Measurements from ENCODE around the gene MCM5. TPM values are rescaled to one million over a fixed set of nuclear protein-coding genes. Genes with fewer than 3 reads are reported as not detected.
A peak's percentile ranks its signal among the peaks of the same experiment; 100 is the strongest.

The MCM5 gene
- total RNA-seq, 1 experiment from 2014 or later = 274 TPM

- Histone ChIP-seq H2BK15ac (ENCODE audit: low read depth, low read length) (no peak overlapping the region), H3K23ac (ENCODE audit: insufficient read length, low read depth, low read length) (no peak overlapping the region), H3K79me1 (ENCODE audit: insufficient read depth, low read depth, low read length, poor library complexity, severe bottlenecking) (no peaks in the 10 kb centered on the region), H3K79me2 (ENCODE audit: insufficient read depth, low read length) (no peaks in the 10 kb centered on the region), H3T11ph (ENCODE audit: low read length) (no peak overlapping the region), H3K4me2 (ENCODE audit: insufficient read depth, insufficient read length, low read length) (peak overlapping the region; percentile 87), H2BK120ac (ENCODE audit: low read depth, low read length, poor library complexity, severe bottlenecking) (no peak overlapping the region), H3K56ac (ENCODE audit: insufficient read length, low read depth, low read length) (no peak overlapping the region), H3K27me3 (ENCODE audit: insufficient read depth, low read length) (no peaks in the 10 kb centered on the region), H3K23me2 (ENCODE audit: insufficient read length, low read depth, low read length, poor library complexity, severe bottlenecking) (peaks cover 7% of the 10 kb centered on the region), H4K91ac (ENCODE audit: insufficient read length, low read depth, low read length) (no peak overlapping the region), H2BK12ac (ENCODE audit: insufficient read length, low read depth, low read length) (no peak overlapping the region), H3K9me3 (ENCODE audit: control insufficient read depth, low read depth, low read length) (no peaks in the 10 kb centered on the region), H3K27ac (ENCODE audit: insufficient read length, low read depth, low read length) (no peak overlapping the region), H2AK5ac (ENCODE audit: insufficient read length, low read length) (no peak overlapping the region), H4K20me1 (ENCODE audit: control insufficient read depth, insufficient read depth, insufficient read length) (no peaks in the 10 kb centered on the region), H2BK5ac (ENCODE audit: insufficient read length, low read length) (no peak overlapping the region), H3K18ac (ENCODE audit: insufficient read length, low read depth, low read length) (peak overlapping the region; percentile 28), H3K4ac (ENCODE audit: low read depth, low read length) (no peak overlapping the region), H4K8ac (replicated peaks; ENCODE audit: insufficient read length, low read depth, low read length) (no peak overlapping the region), H3K14ac (ENCODE audit: insufficient read depth, low read length) (peak overlapping the region; percentile 89; the same call in 1 of the 2 replicates), H2AFZ (ENCODE audit: low read length) (no peak overlapping the region), H3K9ac (ENCODE audit: extremely low read depth, insufficient read length, low read length) (peak overlapping the region; percentile 70), H3K4me1 (ENCODE audit: insufficient read depth, low read length) (peaks cover 4% of the 10 kb centered on the region; the same call in 1 of the 2 replicates), H4K5ac (ENCODE audit: insufficient read length, low read depth, low read length) (no peak overlapping the region), H2BK20ac (ENCODE audit: low read depth, low read length, poor library complexity, severe bottlenecking) (no peak overlapping the region)
- Mint-ChIP-seq H3K9me3 (no peaks in the 10 kb centered on the region; a peak in 1 of 5 replicates), H3K4me3 (peak overlapping the region; percentile 66 to 82), H3K27me3 (ENCODE audit: low read depth) (peaks cover 1% of the 10 kb centered on the region; the same call in 1 of the 2 replicates), H3K4me1 (peaks cover 45 to 51% of the 10 kb centered on the region in 2 experiments), H3K27ac (peak overlapping the region in 2 of 3 experiments; percentile 35 to 72; a peak in 2 of 7 replicates), H3K36me3 (ENCODE audit: insufficient read depth in 1 of 3, low read depth in 3 of 3) (peaks cover 2 to 27% (median 3%) of the 10 kb centered on the region in 3 experiments; a peak in 5 of 7 replicates)
- no peak for TF ChIP-seq CTCF (conservative IDR thresholded peaks at IDR 0.05)
- DNase-seq = no peak
- WGBS (ENCODE audit: extremely low coverage, insufficient read length, low lambda C conversion rate) = no CpG with 5 or more reads among the region's 5 CpGs
These were observed 18.4 kb upstream of the MCM5 start for GRCh38 chr22:35381424-35382009.
